Gastroesophageal sphincter (tissue), 3 donors: ENCODE data around the gene TLCD3B.

ENCODE experiments used
- EP300 ChIP-seq: sonication (generic); formaldehyde crosslinking; IDR thresholded peaks from one replicate; pipeline ENCODE4 v1.6.1; 2017; ENCODE audit warnings: antibody characterized with exemption, mild to moderate bottlenecking
- POLR2A ChIP-seq, 2 donors: fragments of 450-650 bp; IDR thresholded peaks; one replicate each; pipeline ENCODE4 v1.6.1; 2017; ENCODE audit warnings: antibody characterized with exemption in 2 of 2, mild to moderate bottlenecking in 2 of 2, moderate library complexity in 1 of 2
- POLR2AphosphoS5 ChIP-seq: sonication (generic); formaldehyde crosslinking; IDR thresholded peaks from one replicate; pipeline ENCODE4 v1.6.1; 2017; ENCODE audit warnings: antibody characterized with exemption
- TF ChIP-seq, protein P1 (sequence below), 4 experiments: fragments of 200-600 bp in 2 of 4; fragments of 450-650 bp in 2 of 4; sonication (generic) in 1 of 4; IDR thresholded peaks; one replicate each; pipeline ENCODE4 v1.5.1; 2017 to 2019; ENCODE audit warnings: antibody characterized with exemption in 4 of 4, mild to moderate bottlenecking in 2 of 4, moderate library complexity in 2 of 4

DNA sequence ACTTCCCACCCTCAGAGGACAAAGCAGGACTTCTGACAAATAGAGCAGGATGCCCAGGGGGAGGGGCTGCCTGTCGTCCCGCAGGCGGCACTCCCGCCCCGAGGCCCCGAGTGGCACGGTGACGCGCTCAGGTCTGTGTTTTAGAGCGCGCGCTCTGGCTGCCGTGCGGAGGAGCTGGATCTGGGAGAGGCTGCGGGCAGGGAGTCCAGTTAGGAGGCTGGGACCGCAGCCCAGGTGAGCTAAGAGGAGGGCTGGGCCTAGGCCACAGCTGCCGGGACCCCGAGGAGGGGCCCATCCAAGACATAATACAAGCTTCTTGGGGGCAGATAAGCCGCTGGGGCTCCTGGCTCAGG is 26.7 kb downstream of the TLCD3B start:
- TF ChIP-seq, protein P1, sequence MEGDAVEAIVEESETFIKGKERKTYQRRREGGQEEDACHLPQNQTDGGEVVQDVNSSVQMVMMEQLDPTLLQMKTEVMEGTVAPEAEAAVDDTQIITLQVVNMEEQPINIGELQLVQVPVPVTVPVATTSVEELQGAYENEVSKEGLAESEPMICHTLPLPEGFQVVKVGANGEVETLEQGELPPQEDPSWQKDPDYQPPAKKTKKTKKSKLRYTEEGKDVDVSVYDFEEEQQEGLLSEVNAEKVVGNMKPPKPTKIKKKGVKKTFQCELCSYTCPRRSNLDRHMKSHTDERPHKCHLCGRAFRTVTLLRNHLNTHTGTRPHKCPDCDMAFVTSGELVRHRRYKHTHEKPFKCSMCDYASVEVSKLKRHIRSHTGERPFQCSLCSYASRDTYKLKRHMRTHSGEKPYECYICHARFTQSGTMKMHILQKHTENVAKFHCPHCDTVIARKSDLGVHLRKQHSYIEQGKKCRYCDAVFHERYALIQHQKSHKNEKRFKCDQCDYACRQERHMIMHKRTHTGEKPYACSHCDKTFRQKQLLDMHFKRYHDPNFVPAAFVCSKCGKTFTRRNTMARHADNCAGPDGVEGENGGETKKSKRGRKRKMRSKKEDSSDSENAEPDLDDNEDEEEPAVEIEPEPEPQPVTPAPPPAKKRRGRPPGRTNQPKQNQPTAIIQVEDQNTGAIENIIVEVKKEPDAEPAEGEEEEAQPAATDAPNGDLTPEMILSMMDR (IDR thresholded peaks at IDR 0.05) = no peak
- TF ChIP-seq POLR2AphosphoS5 = no peak
- no peak for TF ChIP-seq POLR2A (IDR thresholded peaks at IDR 0.05)
- no peak for TF ChIP-seq EP300
